Right lobe of liver (tissue), 4 donors: ENCODE measurements around the gene LRRC28.

Experiments used
- POLR2A ChIP-seq: fragments of 450-650 bp; IDR thresholded peaks from one replicate; pipeline ENCODE4 v1.6.1; 2017; ENCODE audit warnings: antibody characterized with exemption, mild to moderate bottlenecking
- TF ChIP-seq, protein P1 (sequence below), 4 donors: fragments of 200-600 bp in 3 of 4; fragments of 450-650 bp in 1 of 4; IDR thresholded peaks; one replicate each; pipeline versions ENCODE4 v1.5.1 to v1.8.0; 2016 to 2022; ENCODE audit warnings: antibody characterized with exemption in 4 of 4, mild to moderate bottlenecking in 2 of 4
- donor health status: DM: no; HTN: no; CAD: no.
- donor health status: DM: no; HTN: no; CAD: no.
- donor health status: DM: no; HTN: yes; CAD: no.

DNA sequence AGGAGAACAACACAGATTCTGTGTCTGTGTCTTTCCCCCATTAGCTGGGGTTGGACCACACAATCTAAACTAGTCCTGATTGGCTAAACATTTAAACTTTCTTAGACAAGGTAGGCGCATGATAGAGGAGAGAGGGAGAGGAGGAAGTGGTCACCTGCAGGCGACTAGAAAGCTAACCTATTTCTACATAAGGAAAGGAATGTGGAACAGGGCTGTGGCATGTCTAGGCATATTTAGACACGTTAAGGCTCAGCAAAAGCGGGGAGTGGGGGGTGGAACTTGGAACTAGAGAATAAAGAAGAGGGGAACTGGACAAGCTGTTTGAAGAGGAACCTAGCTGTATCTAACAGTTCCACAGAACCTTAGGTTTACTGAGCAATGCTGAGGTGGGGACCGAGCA lies 12.8 kb downstream of the LRRC28 start:
- TF ChIP-seq, protein P1, sequence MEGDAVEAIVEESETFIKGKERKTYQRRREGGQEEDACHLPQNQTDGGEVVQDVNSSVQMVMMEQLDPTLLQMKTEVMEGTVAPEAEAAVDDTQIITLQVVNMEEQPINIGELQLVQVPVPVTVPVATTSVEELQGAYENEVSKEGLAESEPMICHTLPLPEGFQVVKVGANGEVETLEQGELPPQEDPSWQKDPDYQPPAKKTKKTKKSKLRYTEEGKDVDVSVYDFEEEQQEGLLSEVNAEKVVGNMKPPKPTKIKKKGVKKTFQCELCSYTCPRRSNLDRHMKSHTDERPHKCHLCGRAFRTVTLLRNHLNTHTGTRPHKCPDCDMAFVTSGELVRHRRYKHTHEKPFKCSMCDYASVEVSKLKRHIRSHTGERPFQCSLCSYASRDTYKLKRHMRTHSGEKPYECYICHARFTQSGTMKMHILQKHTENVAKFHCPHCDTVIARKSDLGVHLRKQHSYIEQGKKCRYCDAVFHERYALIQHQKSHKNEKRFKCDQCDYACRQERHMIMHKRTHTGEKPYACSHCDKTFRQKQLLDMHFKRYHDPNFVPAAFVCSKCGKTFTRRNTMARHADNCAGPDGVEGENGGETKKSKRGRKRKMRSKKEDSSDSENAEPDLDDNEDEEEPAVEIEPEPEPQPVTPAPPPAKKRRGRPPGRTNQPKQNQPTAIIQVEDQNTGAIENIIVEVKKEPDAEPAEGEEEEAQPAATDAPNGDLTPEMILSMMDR (IDR thresholded peaks at IDR 0.05), result no peak
- TF ChIP-seq POLR2A, result no peak
